Hippocampal formation (tissue), 2 donors: ENCODE results near the gene PLCD4.
A peak's percentile ranks its signal among the peaks of the same experiment; 100 is the strongest.

Source experiments
- DNase-seq, 2 donors: peaks; one replicate each; lab custom pipeline; 2025; lab: John Stamatoyannopoulos, UW

The PLCD4 gene

DNA sequence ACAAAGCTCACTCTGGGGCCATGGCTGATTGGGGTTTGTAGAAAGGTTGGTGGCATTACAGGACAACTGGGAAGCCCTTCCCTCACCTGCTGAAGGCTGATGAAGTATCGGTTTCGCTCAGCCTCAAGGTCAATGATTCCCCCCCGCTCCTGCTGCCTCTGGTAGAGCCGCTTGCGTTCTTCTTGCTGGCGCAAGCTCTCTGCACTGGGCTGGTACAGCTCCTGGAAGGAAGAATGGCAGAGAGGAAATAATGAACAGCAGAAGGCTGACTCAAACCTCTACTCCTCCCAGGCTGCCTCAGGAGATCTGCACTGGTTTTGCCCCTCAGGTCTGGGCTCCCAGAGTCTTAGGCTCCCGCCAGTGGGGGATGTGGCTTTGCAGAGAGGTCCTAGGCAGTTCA lies 57.0 kb downstream of the PLCD4 start:
- DNase-seq, result no peak

DNA sequence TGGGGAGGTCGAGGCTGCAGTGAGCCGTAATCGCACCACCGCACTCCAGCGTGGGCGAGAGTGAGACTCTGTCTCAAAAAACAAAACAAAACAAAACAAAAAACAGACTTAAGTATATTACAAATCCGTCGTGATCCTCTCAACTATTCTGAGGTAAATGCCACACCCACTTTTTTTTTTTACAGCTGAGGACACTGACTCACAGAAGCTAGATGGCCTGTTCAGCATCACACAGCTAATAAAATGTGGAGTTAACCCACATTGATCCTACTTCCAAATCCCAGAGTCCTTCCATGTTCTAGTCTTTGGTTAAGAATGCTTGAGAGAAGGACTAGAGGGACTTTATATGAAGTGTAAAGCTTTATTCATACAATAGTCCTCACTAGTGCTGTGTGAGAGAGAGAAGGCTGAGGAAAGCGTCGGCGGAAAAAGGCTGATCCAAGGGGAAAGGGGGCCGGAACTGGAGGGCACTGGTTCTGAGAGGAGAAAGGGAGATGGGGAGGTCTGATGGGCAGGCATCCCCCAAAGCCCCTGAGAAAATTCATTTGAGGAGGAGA lies 63.5 kb downstream of the PLCD4 start:
- no peak for DNase-seq

DNA sequence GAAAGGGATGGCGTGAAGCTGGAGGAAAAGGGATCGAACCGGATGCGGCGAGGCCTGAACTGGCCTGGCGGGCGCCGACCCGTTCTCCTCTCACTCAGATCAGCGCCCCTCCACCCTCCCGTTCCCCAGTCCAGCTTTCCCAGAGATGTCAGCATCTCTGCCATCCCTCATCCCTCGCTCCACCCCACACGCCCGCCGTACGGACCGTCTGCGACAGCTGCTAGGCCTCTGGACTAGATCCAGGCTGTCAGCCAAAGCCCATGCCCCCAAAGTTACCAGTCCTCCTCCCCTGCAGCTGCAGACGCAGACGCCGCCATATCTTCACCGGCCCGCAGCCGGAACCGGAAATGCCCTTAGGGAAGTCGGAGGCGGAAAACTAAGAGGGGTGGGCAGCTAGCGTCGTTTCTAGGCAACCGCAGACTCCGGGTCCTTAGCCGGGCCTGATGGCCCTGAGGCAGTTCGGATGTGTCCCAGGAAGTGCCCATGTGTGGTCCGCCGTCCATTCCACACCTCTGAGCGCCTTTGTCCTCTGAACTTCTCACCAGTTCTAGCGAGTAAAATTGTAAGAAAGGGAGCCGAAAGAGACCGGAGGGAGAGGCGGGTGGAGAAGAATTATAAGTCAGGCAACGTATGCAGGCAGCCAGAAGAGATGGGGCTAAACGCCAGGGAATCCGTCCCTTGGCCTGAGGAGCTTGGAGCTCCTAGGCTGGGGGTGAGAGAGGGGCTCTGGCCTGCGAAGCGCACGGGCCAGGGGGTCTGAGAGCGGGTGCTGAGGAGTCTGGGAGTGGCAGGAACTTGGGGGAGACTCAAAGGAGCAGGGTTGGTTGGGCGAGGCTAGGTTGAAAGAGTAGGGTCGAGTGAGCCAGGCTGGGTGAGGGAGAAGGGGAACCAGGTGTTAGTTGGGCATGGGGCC lies 64.2 kb downstream of the PLCD4 start, which contains the start of the genes RNF25 and STK36:
TSS of gene RNF25 (minus strand) at position 349 of the 913 bp plus-strand sequence. CDS start at position 317, 32 bp downstream.
TSS of gene STK36 (plus strand) at position 433 of the 913 bp plus-strand sequence. CDS start 744 bp downstream, outside the sequence.
- peak; percentile 81 to 82 for DNase-seq

DNA sequence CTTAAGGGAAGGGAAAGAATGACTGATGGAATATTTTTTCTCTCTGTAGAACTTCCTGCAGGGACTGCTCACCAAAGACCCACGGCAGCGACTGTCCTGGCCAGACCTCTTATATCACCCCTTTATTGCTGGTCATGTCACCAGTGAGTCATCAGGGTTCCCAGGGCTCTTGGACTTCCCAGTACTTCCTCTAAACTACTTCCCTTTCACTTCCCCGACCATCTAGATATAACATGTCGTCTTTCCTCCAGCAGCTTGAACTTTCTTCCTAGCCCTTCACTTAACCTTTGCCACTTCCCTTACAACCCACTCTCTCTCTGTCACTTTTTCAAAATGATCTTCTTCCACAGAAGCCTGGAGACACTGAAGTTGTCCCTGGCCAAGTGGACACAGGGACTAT lies 71.4 kb downstream of the PLCD4 start:
- no peak for DNase-seq

DNA sequence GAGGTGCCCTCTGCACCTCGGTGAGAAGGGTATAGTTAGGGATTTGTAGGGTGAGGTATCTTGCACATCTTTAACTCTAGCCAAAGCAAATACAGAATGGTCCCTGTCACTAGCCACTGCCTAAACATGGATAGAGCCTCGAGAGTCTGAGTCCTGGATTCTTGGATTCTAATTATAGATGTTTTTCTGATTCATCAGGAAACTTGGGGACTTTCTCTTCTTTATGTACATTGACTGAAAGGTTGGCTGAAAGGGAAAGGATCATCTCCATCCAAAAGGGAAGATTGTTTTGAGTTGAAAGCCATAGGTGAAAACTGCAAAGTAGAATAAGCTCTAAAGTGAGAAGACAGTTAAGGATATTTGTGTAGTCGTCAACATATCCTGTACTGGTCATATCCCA lies 72.4 kb downstream of the PLCD4 start:
- DNase-seq, result no peak
